Panc1 (cell line): Measurements from ENCODE around the gene EMILIN3. TPM values are rescaled to one million over a fixed set of nuclear protein-coding genes. Genes with fewer than 3 reads are reported as not detected.

Experiments used
- ATAC-seq: fragments of 200-7000 bp; cut with Tn5 transposase; 2 replicates; pipeline ENCODE4 v1.9.1; 2020; ENCODE audit warnings: mild to moderate bottlenecking, moderate library complexity
- BruUV-seq: library from RNA; stranded (reverse); fragments of 400-500 nt; replicated peaks from 2 replicates; lab custom pipeline; 2021; lab: Mats Ljungman, UMichigan
- CTCF ChIA-PET: fragments of 300-600 bp; sonication (Branson Sonifier 250); formaldehyde crosslinking; loops from one replicate; lab custom pipeline; 2022; ENCODE audit warnings: antibody characterized with exemption; lab: Charles Lee
- POLR2A ChIA-PET: fragments of 300-600 bp; sonication (Branson Sonifier 250); formaldehyde crosslinking; loops from one replicate; lab custom pipeline; 2022; ENCODE audit warnings: antibody characterized with exemption; lab: Charles Lee
- DNase-seq: peaks from one replicate; pipeline ENCODE4 v3.0.0-alpha.2; 2010; ENCODE audit warnings: low read depth, low spot score
- H3K27ac ChIP-seq: 2 replicates; pipeline ENCODE4 v1.5.1; 2011; ENCODE audit warnings: mild to moderate bottlenecking, low read length, inconsistent platforms
- H3K27me3 ChIP-seq: fragments of 200-500 bp; sonication (Bioruptor generic); 2 replicates; pipeline ENCODE4 v1.6.0; 2014; ENCODE audit warnings: low read length, inconsistent platforms; ENCODE audit not compliant: control insufficient read depth, insufficient read depth
- H3K36me3 ChIP-seq: fragments of 200-500 bp; sonication (Bioruptor generic); 2 replicates; pipeline ENCODE4 v1.5.1; 2014; ENCODE audit warnings: inconsistent platforms, mild to moderate bottlenecking, low read length, moderate library complexity; ENCODE audit not compliant: control insufficient read depth, insufficient read depth
- H3K4me1 ChIP-seq: 2 replicates; pipeline ENCODE4 v1.5.1; 2011; ENCODE audit warnings: inconsistent platforms, mild to moderate bottlenecking, low read length, moderate library complexity; ENCODE audit not compliant: control insufficient read depth, insufficient read depth
- H3K4me3 ChIP-seq, 2 experiments: 2 replicates each; pipeline ENCODE4 v1.5.1; 2011 to 2012; ENCODE audit warnings: low read depth in 2 of 2, low read length in 2 of 2, mild to moderate bottlenecking in 2 of 2, inconsistent platforms in 1 of 2, moderate library complexity in 1 of 2
- H3K9me3 ChIP-seq: fragments of 200-500 bp; sonication (Bioruptor generic); 2 replicates; pipeline ENCODE4 v1.5.1; 2014; ENCODE audit warnings: low read depth, mild to moderate bottlenecking, inconsistent platforms, low read length, moderate library complexity; ENCODE audit not compliant: control insufficient read depth, insufficient read depth
- CTCF ChIP-seq: fragments of 450-650 bp; IDR thresholded peaks from 2 replicates; pipeline ENCODE4 v1.5.1; 2017; ENCODE audit warnings: mild to moderate bottlenecking
- POLR2AphosphoS5 ChIP-seq: IDR thresholded peaks from 2 replicates; pipeline ENCODE4 v1.6.1; 2012; ENCODE audit warnings: mild to moderate bottlenecking, low read depth, low read length, moderate library complexity
- REST ChIP-seq, 2 experiments: IDR thresholded peaks; 2 replicates each; pipeline ENCODE4 v1.6.1; 2011 to 2012; ENCODE audit warnings: low read depth in 2 of 2, control low read depth in 1 of 2, low read length in 1 of 2, mild to moderate bottlenecking in 1 of 2, moderate library complexity in 1 of 2; ENCODE audit not compliant: insufficient read depth in 1 of 2
- SIN3A ChIP-seq: IDR thresholded peaks from 2 replicates; pipeline ENCODE4 v1.6.1; 2012; ENCODE audit warnings: low read depth, mild to moderate bottlenecking, low read length, moderate library complexity, borderline replicate concordance; ENCODE audit not compliant: insufficient read depth
- TCF7L2 ChIP-seq: IDR thresholded peaks from 2 replicates; pipeline ENCODE4 v1.6.1; 2011; ENCODE audit warnings: mild to moderate bottlenecking, low read depth, low read length, inconsistent platforms
- in situ Hi-C: cut with HindIII; loops from 2 replicates; pipeline ENCODE4 v1.10.0; 2016; ENCODE audit warnings: low sequenced_read_pairs, low pct_unique_long_range_greater_than_20kb
- intact Hi-C: fragments of 100-400 bp; cut with micrococcal nuclease; formaldehyde crosslinking; loops from one replicate; pipeline ENCODE4 v1.10.0; 2022; ENCODE audit not compliant: unreplicated experiment
- total RNA-seq: library from RNA; stranded (reverse); gene quantifications from one replicate; pipeline ENCODE4 v1.2.1, GENCODE V29; 2021; ENCODE audit not compliant: unreplicated experiment

Gene EMILIN3
- total RNA-seq, 1 experiment from 2014 or later: 0.54 TPM

GRCh38 chr20:41364967-41365765, 1.5 kb downstream of the EMILIN3 start:
- no TSS peak for BruUV-seq
- no peak overlapping the region for H3K4me3 ChIP-seq
- no peaks in the 10 kb centered on the region for H3K9me3 ChIP-seq
- in situ Hi-C loops: no loop called here
- intact Hi-C loops: no loop called here
- ChIA-PET CTCF (no interaction called here), POLR2A (no interaction called here)
- no peak for ATAC-seq
- H3K4me1 ChIP-seq: no peaks in the 10 kb centered on the region
- no peak for DNase-seq
- no peaks in the 10 kb centered on the region for H3K36me3 ChIP-seq
- TF ChIP-seq CTCF (no peak), SIN3A (no peak), TCF7L2 (no peak), POLR2AphosphoS5 (no peak), REST (IDR thresholded peaks at IDR 0.05; ENCODE audit: insufficient read depth in 1 of 2, low read depth in 2 of 2, low read length in 1 of 2) (no peak)
- H3K27me3 ChIP-seq: no peaks in the 10 kb centered on the region; the same call in 1 of the 2 replicates
- H3K27ac ChIP-seq: no peak overlapping the region

GRCh38 chr20:41364236-41364855, 2.3 kb downstream of the EMILIN3 start:
- DNase-seq: no peak
- in situ Hi-C loops: no loop called here
- BruUV-seq: no TSS peak
- POLR2A ChIA-PET: no interaction called here
- no peaks in the 10 kb centered on the region for H3K9me3 ChIP-seq
- TF ChIP-seq POLR2AphosphoS5: no peak
- no peak for TF ChIP-seq REST (IDR thresholded peaks at IDR 0.05; ENCODE audit: insufficient read depth in 1 of 2, low read depth in 2 of 2, low read length in 1 of 2)
- TF ChIP-seq TCF7L2: no peak
- no peak for TF ChIP-seq CTCF
- no peak for TF ChIP-seq SIN3A
- no peak overlapping the region for H3K27ac ChIP-seq
- ATAC-seq: 0 out of 2 replicates have a peak, but pooled peaks have one; percentile 3
- no peaks in the 10 kb centered on the region for H3K36me3 ChIP-seq
- intact Hi-C loops: no loop called here
- no peaks in the 10 kb centered on the region; the same call in 1 of the 2 replicates for H3K27me3 ChIP-seq
- CTCF ChIA-PET: no interaction called here
- H3K4me3 ChIP-seq: no peak overlapping the region
- H3K4me1 ChIP-seq: no peaks in the 10 kb centered on the region
